Large intestine (tissue), 3 donors: ENCODE data around the gene ALDH1A1. TPM values are rescaled to one million over a fixed set of nuclear protein-coding genes. Genes with fewer than 3 reads are reported as not detected.

Source experiments
- DNase-seq, 2 donors: peaks; one replicate each; pipeline versions ENCODE4 v3.0.0 to v3.0.0-alpha.2; 2013
- H3K27ac ChIP-seq: one replicate; pipeline ENCODE4 v1.5.1; 2013; ENCODE audit warnings: low read length
- H3K27me3 ChIP-seq: 2 replicates; pipeline ENCODE4 v1.6.1; 2013; ENCODE audit warnings: low read length; ENCODE audit not compliant: control insufficient read depth, insufficient read depth
- H3K36me3 ChIP-seq: 2 replicates; pipeline ENCODE4 v1.6.1; 2013; ENCODE audit warnings: low read length; ENCODE audit not compliant: control insufficient read depth, insufficient read depth
- H3K4me1 ChIP-seq: one replicate; pipeline ENCODE4 v1.6.1; 2013; ENCODE audit warnings: low read length; ENCODE audit not compliant: control insufficient read depth, insufficient read depth
- H3K4me3 ChIP-seq: one replicate; pipeline ENCODE4 v1.5.1; 2013; ENCODE audit warnings: low read length
- H3K9me3 ChIP-seq: one replicate; pipeline ENCODE4 v1.6.1; 2013; ENCODE audit warnings: mild to moderate bottlenecking, low read depth, low read length, moderate library complexity; ENCODE audit not compliant: control insufficient read depth
- WGBS: methylation state at CpG from one replicate; pipeline ENCODE4 v1.1.5; 2013; ENCODE audit warnings: low lambda C conversion rate; ENCODE audit not compliant: insufficient coverage; 5-methylcytosine and 5-hydroxymethylcytosine counted together
- polyA plus RNA-seq: library from polyadenylated mRNA; unstranded; fragments of 120-200 nt; gene quantifications from one replicate; pipeline ENCODE4 v1.2.1, GENCODE V29; 2013

ALDH1A1 gene
- polyA plus RNA-seq, 1 donor: 181 TPM

DNA sequence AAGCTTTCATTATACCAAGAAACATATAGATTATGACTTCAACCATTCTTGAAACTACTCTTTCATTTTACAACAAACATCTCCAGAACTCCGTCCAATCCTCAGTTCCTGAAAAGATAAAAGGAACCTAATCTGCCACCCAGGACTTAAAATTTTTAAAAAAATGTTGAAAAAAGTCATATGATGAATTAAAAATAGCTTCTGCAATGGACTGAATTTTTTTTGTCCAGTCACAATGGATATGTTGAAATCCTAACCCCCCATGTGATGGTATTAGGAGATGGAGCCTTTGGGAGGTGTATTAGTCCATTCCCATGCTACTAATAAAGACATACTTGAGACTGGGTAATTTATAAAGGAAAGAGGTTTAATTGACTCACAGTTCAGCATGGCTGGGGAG is 2.7 kb upstream of the ALDH1A1 start:
- H3K27me3 ChIP-seq: no peaks in the 10 kb centered on the region
- WGBS: no CpG with 5 or more reads among the region's 1 CpG
- DNase-seq: no peak
- H3K27ac ChIP-seq: no peak overlapping the region
- no peaks in the 10 kb centered on the region for H3K36me3 ChIP-seq
- H3K9me3 ChIP-seq: peaks cover 3% of the 10 kb centered on the region
- H3K4me3 ChIP-seq: no peak overlapping the region
- peaks cover 6% of the 10 kb centered on the region for H3K4me1 ChIP-seq

- DNase-seq: no peak
- H3K27ac ChIP-seq: no peak overlapping the region
- no peaks in the 10 kb centered on the region for H3K36me3 ChIP-seq
- no CpG with 5 or more reads among the region's 2 CpGs for WGBS
- peaks cover 3% of the 10 kb centered on the region for H3K9me3 ChIP-seq
- no peaks in the 10 kb centered on the region for H3K27me3 ChIP-seq
- peaks cover 6% of the 10 kb centered on the region for H3K4me1 ChIP-seq
- no peak overlapping the region for H3K4me3 ChIP-seq
Observed at GRCh38 chr9:72955126-72955455, 2.2 kb upstream of the ALDH1A1 start.

GRCh38 chr9:72954431-72955125 is 1.7 kb upstream of the ALDH1A1 start:
- Histone ChIP-seq H3K4me3 (no peak overlapping the region), H3K27ac (no peak overlapping the region), H3K36me3 (no peaks in the 10 kb centered on the region), H3K27me3 (no peaks in the 10 kb centered on the region), H3K4me1 (peaks cover 6% of the 10 kb centered on the region), H3K9me3 (peaks cover 3% of the 10 kb centered on the region)
- 100% methylated on average over 1 of the region's 4 CpGs for WGBS
- no peak for DNase-seq

- Histone ChIP-seq H3K27me3 (no peaks in the 10 kb centered on the region), H3K36me3 (no peaks in the 10 kb centered on the region), H3K4me3 (peak overlapping the region; percentile 58), H3K9me3 (no peaks in the 10 kb centered on the region), H3K27ac (peak overlapping the region; percentile 75), H3K4me1 (peaks cover 26% of the 10 kb centered on the region)
- WGBS: 0% methylated on average over 2 of the region's 3 CpGs
- no peak for DNase-seq
Observed at GRCh38 chr9:72952381-72952690, 517 bp downstream of the ALDH1A1 start.

GRCh38 chr9:72951520-72952380 is 1.1 kb downstream of the ALDH1A1 start:
- peak in 1 of 2 donors; percentile 64 for DNase-seq
- peak overlapping the region; percentile 58 for H3K4me3 ChIP-seq
- H3K27ac ChIP-seq: peak overlapping the region; percentile 75
- no peaks in the 10 kb centered on the region for H3K27me3 ChIP-seq
- peaks cover 26% of the 10 kb centered on the region for H3K4me1 ChIP-seq
- no peaks in the 10 kb centered on the region for H3K36me3 ChIP-seq
- no CpG with 5 or more reads among the region's 5 CpGs for WGBS
- no peaks in the 10 kb centered on the region for H3K9me3 ChIP-seq

DNA sequence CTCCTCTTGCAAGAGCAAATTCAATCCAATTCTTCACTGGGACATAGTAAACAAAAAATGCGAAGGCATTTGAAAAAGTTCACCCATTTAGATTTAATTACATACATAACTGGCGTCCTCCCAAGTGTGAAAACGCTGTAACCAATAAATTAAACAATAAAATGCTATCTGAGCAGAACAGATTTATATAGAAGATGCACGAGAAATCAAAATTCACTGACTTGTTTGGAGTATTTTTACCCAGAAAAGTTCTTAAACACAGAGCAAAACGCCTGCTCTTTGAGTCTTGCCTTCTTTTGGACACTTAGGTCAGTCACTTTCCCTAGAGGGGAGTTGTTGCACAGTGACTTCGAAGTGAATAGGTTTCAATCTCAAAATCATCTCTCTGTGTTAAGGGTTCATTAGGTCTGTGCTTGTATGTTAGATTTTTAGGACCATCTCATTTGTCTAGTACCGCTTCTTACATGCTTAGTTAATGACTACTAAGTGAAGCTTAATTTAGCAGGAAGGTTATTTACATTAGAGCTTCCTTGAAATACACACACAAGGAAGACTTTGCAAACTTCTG is 1.9 kb downstream of the ALDH1A1 start:
- Histone ChIP-seq H3K4me3 (peak overlapping the region; percentile 58), H3K9me3 (no peaks in the 10 kb centered on the region), H3K4me1 (peaks cover 26% of the 10 kb centered on the region), H3K36me3 (no peaks in the 10 kb centered on the region), H3K27ac (peak overlapping the region; percentile 75), H3K27me3 (no peaks in the 10 kb centered on the region)
- DNase-seq: peak in 1 of 2 donors; percentile 57
- 23% methylated on average over 4 of the region's 7 CpGs for WGBS

DNA sequence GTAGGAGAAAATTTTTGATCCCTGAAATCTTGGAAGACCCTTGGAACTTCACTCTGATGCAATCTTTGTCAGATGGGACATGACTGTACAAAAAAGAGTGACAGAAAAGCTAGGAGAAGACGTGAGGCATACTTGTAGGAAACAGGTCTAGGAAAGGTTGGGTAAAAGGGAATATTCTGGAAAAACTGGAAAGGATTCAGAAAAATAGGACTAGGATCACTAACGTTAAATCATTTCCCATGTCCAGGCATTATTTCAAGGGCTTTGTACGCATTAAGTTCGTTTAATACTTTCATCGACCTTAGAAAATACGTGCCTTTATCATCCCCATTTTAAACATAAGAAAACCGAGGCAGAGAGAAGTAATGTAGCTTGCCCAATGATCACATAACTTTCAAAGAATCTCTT is 2.9 kb downstream of the ALDH1A1 start:
- DNase-seq: peak in 1 of 2 donors; percentile 44
- no peaks in the 10 kb centered on the region for H3K9me3 ChIP-seq
- H3K4me1 ChIP-seq: peaks cover 26% of the 10 kb centered on the region
- no peaks in the 10 kb centered on the region for H3K27me3 ChIP-seq
- H3K27ac ChIP-seq: peak overlapping the region; percentile 1
- 84% methylated on average over 6 of the region's 7 CpGs for WGBS
- peak overlapping the region; percentile 58 for H3K4me3 ChIP-seq
- no peaks in the 10 kb centered on the region for H3K36me3 ChIP-seq

DNA sequence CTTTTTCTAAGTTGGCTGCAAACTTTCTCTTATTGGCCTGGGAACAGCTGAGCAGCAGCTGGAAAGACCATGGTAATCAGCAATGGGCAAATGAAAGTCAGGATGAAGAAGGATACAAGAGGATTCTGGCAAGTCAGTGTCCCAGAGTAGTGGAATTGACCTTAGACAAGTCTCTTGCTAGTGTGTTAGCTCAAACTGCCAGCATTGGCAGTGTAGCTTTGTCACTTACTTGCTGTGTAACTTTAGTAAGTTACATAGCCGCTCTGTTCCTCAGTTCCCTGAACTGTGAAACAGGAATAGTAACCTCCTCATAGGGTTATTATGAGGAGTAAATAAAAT is 3.6 kb downstream of the ALDH1A1 start:
- no peaks in the 10 kb centered on the region for H3K36me3 ChIP-seq
- peak overlapping the region; percentile 0 for H3K27ac ChIP-seq
- no CpG with 5 or more reads among the region's 1 CpG for WGBS
- DNase-seq: peak in 1 of 2 donors; percentile 53
- H3K4me1 ChIP-seq: peaks cover 26% of the 10 kb centered on the region
- no peak overlapping the region for H3K4me3 ChIP-seq
- H3K27me3 ChIP-seq: no peaks in the 10 kb centered on the region
- no peaks in the 10 kb centered on the region for H3K9me3 ChIP-seq

GRCh38 chr9:72948575-72949243 is 4.1 kb downstream of the ALDH1A1 start:
- 25% methylated on average over 2 of the region's 6 CpGs for WGBS
- no peaks in the 10 kb centered on the region for H3K9me3 ChIP-seq
- no peaks in the 10 kb centered on the region for H3K27me3 ChIP-seq
- no peak for DNase-seq
- no peak overlapping the region for H3K4me3 ChIP-seq
- peaks cover 26% of the 10 kb centered on the region for H3K4me1 ChIP-seq
- peak overlapping the region; percentile 0 for H3K27ac ChIP-seq
- H3K36me3 ChIP-seq: no peaks in the 10 kb centered on the region

DNA sequence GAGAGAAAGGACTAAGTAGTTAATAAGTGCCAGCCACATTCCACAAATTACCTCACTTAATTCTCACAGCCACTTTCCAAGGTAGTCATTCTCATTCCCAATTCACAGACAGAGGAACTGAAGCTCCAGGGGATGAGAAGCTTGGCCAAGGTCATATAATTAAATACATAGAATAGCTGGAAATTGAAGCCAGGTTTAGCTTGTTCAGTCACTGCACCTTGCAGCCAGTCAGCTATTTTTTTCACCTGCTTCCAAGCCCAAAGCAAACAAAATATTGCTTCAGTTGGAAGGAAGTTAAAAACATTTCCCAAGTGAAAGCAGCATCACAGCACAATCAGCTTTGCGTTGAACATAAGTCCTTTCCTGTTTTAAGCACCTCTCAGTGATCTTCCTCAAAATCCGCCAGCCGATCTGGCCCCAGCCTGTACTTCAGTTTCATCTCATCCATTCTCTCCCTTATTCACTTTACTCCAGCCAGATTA is 4.8 kb downstream of the ALDH1A1 start:
- Histone ChIP-seq H3K36me3 (no peaks in the 10 kb centered on the region), H3K4me1 (peaks cover 20% of the 10 kb centered on the region), H3K4me3 (no peak overlapping the region), H3K27ac (no peak overlapping the region), H3K27me3 (no peaks in the 10 kb centered on the region), H3K9me3 (no peaks in the 10 kb centered on the region)
- peak in 1 of 2 donors; percentile 37 for DNase-seq
- WGBS: 58% methylated on average over 3 of the region's 3 CpGs
